OCI-LY3 (cell line): ENCODE results near the gene SCGB1C1.
"Not testable (repeated sequence)": the region's sequence is repeated elsewhere in the genome, so short reads cannot be mapped to it uniquely, and the experiment has no call there.

Experiments
- EZH2phosphoT487 ChIP-seq: fragments of 200-600 bp; shearing (Covaris generic); IDR thresholded peaks from 2 replicates; pipeline ENCODE4 v1.6.1; 2018; ENCODE audit warnings: antibody characterized with exemption, mixed run types, low read depth
- TF ChIP-seq, protein P1 (sequence below): fragments of 200-600, 300-600 bp; sonication (generic); IDR thresholded peaks from 2 replicates; pipeline ENCODE4 v1.5.1; 2014; ENCODE audit warnings: antibody characterized with exemption, low read length, low read depth

- TF ChIP-seq, protein P1, sequence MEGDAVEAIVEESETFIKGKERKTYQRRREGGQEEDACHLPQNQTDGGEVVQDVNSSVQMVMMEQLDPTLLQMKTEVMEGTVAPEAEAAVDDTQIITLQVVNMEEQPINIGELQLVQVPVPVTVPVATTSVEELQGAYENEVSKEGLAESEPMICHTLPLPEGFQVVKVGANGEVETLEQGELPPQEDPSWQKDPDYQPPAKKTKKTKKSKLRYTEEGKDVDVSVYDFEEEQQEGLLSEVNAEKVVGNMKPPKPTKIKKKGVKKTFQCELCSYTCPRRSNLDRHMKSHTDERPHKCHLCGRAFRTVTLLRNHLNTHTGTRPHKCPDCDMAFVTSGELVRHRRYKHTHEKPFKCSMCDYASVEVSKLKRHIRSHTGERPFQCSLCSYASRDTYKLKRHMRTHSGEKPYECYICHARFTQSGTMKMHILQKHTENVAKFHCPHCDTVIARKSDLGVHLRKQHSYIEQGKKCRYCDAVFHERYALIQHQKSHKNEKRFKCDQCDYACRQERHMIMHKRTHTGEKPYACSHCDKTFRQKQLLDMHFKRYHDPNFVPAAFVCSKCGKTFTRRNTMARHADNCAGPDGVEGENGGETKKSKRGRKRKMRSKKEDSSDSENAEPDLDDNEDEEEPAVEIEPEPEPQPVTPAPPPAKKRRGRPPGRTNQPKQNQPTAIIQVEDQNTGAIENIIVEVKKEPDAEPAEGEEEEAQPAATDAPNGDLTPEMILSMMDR = not testable (repeated sequence)
- TF ChIP-seq EZH2phosphoT487 = not testable (repeated sequence)
Observed at GRCh38 chr11:238346-238745, 45.5 kb downstream of the SCGB1C1 start.
